DOHH2 (cell line): Measurements from ENCODE around the gene OTUD5.

Source experiments
- CTCF ChIP-seq: fragments of 200-600 bp; sonication (generic); IDR thresholded peaks from one replicate; pipeline ENCODE4 v1.5.1; 2014; ENCODE audit warnings: antibody characterized with exemption, mild to moderate bottlenecking, low read depth, low read length; ENCODE audit not compliant: poor library complexity, severe bottlenecking
- EZH2phosphoT487 ChIP-seq: fragments of 200-600 bp; sonication (generic); IDR thresholded peaks from 2 replicates; pipeline ENCODE4 v1.6.1; 2017; ENCODE audit warnings: borderline replicate concordance, mild to moderate bottlenecking, antibody characterized with exemption, low read length, moderate library complexity, mixed read lengths

GRCh38 chrX:48938721-48939425 lies 18.5 kb downstream of the OTUD5 start:
- TF ChIP-seq CTCF = no peak
- no peak for TF ChIP-seq EZH2phosphoT487
